Bronchial epithelial cell (primary cell): Measurements from ENCODE around the gene DIAPH1. TPM values are rescaled to one million over a fixed set of nuclear protein-coding genes. Genes with fewer than 3 reads are reported as not detected.
A peak's percentile ranks its signal among the peaks of the same experiment; 100 is the strongest.

Experiments
- DNase-seq: peaks from one replicate; pipeline ENCODE4 v3.0.0-alpha.2; 2010; ENCODE audit warnings: low read depth
- FAIRE-seq: peaks from 2 replicates; lab custom pipeline; 2011; peaks lifted over from hg19 to GRCh38; lab: Jason Lieb, UNC
- H3K27me3 ChIP-seq: 2 replicates; pipeline ENCODE4 v1.5.1; 2011; ENCODE audit warnings: low read length; ENCODE audit not compliant: control insufficient read depth, insufficient read depth
- H3K36me3 ChIP-seq: 2 replicates; pipeline ENCODE4 v1.5.1; 2011; ENCODE audit warnings: low read length; ENCODE audit not compliant: control insufficient read depth, insufficient read depth
- H3K4me3 ChIP-seq: 2 replicates; pipeline ENCODE4 v1.5.1; 2011; ENCODE audit warnings: mild to moderate bottlenecking, low read depth, low read length, control low read depth
- total RNA-seq: library from RNA; depleted of rRNA; stranded (reverse); fragments of >200 nt; gene quantifications from 2 replicates; pipeline ENCODE4 v1.2.1, GENCODE V29; 2014
- TF ChIP-seq, protein P1 (sequence below): IDR thresholded peaks from 2 replicates; pipeline ENCODE4 v1.5.1; 2011; ENCODE audit warnings: mild to moderate bottlenecking, moderate library complexity, low read length, control low read depth, inconsistent platforms; ENCODE audit not compliant: insufficient read depth, severe bottlenecking

DIAPH1 gene
- total RNA-seq, 1 donor from 2014 or later: 48.2 TPM

DNA sequence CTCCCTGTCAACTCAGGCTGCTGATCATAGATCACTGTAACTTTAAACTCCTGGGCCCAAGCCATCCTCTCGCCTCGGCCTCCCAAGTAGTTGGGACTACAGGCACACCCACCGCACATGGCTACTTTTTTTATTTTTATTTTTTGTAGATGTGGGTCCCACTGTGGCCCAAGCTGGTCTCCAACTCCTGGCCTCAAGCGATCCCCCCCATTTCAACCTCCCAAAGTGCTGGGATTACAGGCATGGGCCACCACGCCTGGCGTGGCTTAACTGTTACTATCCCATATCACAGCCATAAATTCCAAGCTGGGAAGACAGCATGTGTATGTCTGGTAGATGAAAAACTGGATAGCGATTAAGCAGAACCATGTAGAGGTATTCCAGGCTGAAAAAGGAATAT lies 16.8 kb upstream of the DIAPH1 start:
- DNase-seq: no peak
- Histone ChIP-seq H3K4me3 (peak overlapping the region; percentile 96), H3K36me3 (peaks cover 3% of the 10 kb centered on the region), H3K27me3 (no peaks in the 10 kb centered on the region)
- TF ChIP-seq, protein P1, sequence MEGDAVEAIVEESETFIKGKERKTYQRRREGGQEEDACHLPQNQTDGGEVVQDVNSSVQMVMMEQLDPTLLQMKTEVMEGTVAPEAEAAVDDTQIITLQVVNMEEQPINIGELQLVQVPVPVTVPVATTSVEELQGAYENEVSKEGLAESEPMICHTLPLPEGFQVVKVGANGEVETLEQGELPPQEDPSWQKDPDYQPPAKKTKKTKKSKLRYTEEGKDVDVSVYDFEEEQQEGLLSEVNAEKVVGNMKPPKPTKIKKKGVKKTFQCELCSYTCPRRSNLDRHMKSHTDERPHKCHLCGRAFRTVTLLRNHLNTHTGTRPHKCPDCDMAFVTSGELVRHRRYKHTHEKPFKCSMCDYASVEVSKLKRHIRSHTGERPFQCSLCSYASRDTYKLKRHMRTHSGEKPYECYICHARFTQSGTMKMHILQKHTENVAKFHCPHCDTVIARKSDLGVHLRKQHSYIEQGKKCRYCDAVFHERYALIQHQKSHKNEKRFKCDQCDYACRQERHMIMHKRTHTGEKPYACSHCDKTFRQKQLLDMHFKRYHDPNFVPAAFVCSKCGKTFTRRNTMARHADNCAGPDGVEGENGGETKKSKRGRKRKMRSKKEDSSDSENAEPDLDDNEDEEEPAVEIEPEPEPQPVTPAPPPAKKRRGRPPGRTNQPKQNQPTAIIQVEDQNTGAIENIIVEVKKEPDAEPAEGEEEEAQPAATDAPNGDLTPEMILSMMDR: no peak
- no peak for FAIRE-seq

- Histone ChIP-seq H3K36me3 (peaks cover 6% of the 10 kb centered on the region), H3K4me3 (no peak overlapping the region), H3K27me3 (no peaks in the 10 kb centered on the region)
- no peak for FAIRE-seq
- TF ChIP-seq, protein P1: no peak
- no peak for DNase-seq
These were observed 15.9 kb upstream of the DIAPH1 start for GRCh38 chr5:141634720-141635119.

- DNase-seq (no peak), FAIRE-seq (no peak)
- Histone ChIP-seq H3K27me3 (no peaks in the 10 kb centered on the region), H3K4me3 (no peak overlapping the region), H3K36me3 (peaks cover 13% of the 10 kb centered on the region)
- TF ChIP-seq, protein P1: no peak
These were observed 15.2 kb upstream of the DIAPH1 start for GRCh38 chr5:141633871-141634561.

DNA sequence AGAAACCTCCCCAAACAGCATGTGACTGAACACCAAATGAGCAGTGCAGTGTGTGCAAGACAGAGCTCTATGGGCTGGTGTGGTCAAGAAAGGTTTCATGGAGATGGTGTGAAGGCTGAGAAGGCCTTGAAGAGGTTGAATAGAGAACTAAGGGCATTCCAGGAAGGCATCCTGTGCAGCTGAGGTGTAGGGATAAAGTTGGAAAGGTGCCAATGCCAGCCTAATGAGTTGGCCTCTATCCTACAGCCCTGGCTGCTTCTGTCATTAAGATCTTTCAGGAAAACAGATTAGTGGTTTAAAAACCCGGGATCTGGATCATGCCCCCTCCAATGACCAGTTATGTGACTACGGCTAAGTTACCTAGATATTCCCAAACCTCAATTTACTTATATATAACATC lies 13.8 kb upstream of the DIAPH1 start:
- TF ChIP-seq, protein P1: no peak
- H3K4me3 ChIP-seq: no peak overlapping the region
- no peaks in the 10 kb centered on the region for H3K27me3 ChIP-seq
- FAIRE-seq (no peak), DNase-seq (no peak)
- H3K36me3 ChIP-seq: peaks cover 17% of the 10 kb centered on the region

DNA sequence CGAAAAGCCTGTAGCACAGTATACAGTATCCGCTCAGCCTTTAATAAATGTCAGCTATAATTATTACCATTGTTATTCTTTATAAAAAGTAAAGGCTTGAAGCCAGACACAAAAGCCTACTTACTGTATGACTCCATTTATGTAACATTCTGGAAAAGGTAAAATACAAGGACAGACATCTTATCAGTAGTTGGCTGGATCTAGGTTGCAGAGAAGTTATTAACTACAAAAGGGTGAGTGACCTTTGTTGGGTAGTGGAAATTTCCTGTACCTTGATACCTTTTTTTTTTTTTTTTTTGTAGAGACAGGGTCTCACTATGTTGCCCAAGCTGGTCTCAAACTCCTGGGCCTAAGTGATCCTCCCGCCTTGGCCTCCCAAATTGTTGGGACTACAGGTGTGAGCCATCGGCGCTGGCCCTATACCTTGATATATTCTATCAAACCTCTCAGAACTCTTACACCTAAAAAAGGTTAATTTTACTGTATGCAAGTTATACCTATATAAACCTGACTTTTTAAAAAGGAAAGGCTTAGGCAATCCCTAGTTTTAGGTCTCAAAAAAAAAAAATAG lies 11.9 kb upstream of the DIAPH1 start:
- DNase-seq (no peak), FAIRE-seq (no peak)
- no peak overlapping the region for H3K4me3 ChIP-seq
- H3K27me3 ChIP-seq: no peaks in the 10 kb centered on the region
- TF ChIP-seq, protein P1: no peak
- peaks cover 20% of the 10 kb centered on the region for H3K36me3 ChIP-seq
